GM12878 (cell line): ENCODE data around the gene SIRT2. TPM values are rescaled to one million over a fixed set of nuclear protein-coding genes. Genes with fewer than 3 reads are reported as not detected.

Experiments
- ATAC-seq: fragments of 200-7000 bp; cut with Tn5 transposase; 3 replicates; pipeline ENCODE4 v1.9.1; 2020; ENCODE audit warnings: mild to moderate bottlenecking, moderate library complexity
- BruUV-seq: library from RNA; stranded (reverse); fragments of 400-500 nt; replicated peaks from 2 replicates; lab custom pipeline; 2021; lab: Mats Ljungman, UMichigan
- CTCF ChIA-PET: fragments of 300-600 bp; sonication (Branson Sonifier 250); formaldehyde crosslinking; extraction: SDS; loops from one replicate; lab custom pipeline; 2021; ENCODE audit warnings: inconsistent platforms; lab: Yijun Ruan, JAX
- POLR2A ChIA-PET: fragments of 350-600 bp; formaldehyde crosslinking; extraction: SDS; loops from one replicate; lab custom pipeline; 2021; ENCODE audit warnings: inconsistent platforms; lab: Charles Lee
- RAD21 ChIA-PET: fragments of 300-600 bp; sonication (Branson Sonifier 250); formaldehyde crosslinking; loops from one replicate; lab custom pipeline; 2023; ENCODE audit warnings: antibody characterized with exemption; ENCODE audit not compliant: unreplicated experiment; lab: Charles Lee
- SMC1A ChIA-PET: fragments of 300-600 bp; sonication (Branson Sonifier 250); formaldehyde crosslinking; loops from one replicate; lab custom pipeline; 2023; ENCODE audit not compliant: unreplicated experiment, uncharacterized antibody; lab: Charles Lee
- DNase-seq: peaks from one replicate; pipeline ENCODE4 v3.0.0-alpha.2; 2011; ENCODE audit warnings: low read depth, low spot score
- FAIRE-seq: peaks from 3 replicates; lab custom pipeline; 2011; peaks lifted over from hg19 to GRCh38; lab: Jason Lieb, UNC
- H2AFZ ChIP-seq: 2 replicates; pipeline ENCODE4 v1.6.0; 2011; ENCODE audit warnings: low read depth, low read length, control low read depth; ENCODE audit not compliant: control insufficient read depth
- H3K27ac ChIP-seq: 2 replicates; pipeline ENCODE4 v1.5.1; 2011; ENCODE audit warnings: control low read depth; ENCODE audit not compliant: control insufficient read depth, insufficient read depth
- H3K27me3 ChIP-seq, 2 experiments: replicated peaks in 1 of 2; 2 replicates each; pipeline versions ENCODE4 v1.6.0 to v1.6.1; 2011; ENCODE audit warnings: low read length in 1 of 2; ENCODE audit not compliant: control insufficient read depth in 2 of 2, insufficient read depth in 2 of 2
- H3K36me3 ChIP-seq, 2 experiments: 2 replicates each; pipeline ENCODE4 v1.5.1; 2011; ENCODE audit warnings: low read length in 1 of 2; ENCODE audit not compliant: control insufficient read depth in 2 of 2, insufficient read depth in 2 of 2
- H3K4me1 ChIP-seq: 2 replicates; pipeline ENCODE4 v1.6.1; 2011; ENCODE audit warnings: mild to moderate bottlenecking, low read length, moderate library complexity, mixed read lengths; ENCODE audit not compliant: control insufficient read depth, insufficient read depth
- H3K4me2 ChIP-seq: 2 replicates; pipeline ENCODE4 v1.6.0; 2011; ENCODE audit warnings: control low read depth; ENCODE audit not compliant: control insufficient read depth, insufficient read depth
- H3K4me3 ChIP-seq: fragments of 200-600 bp; sonication (generic); 2 replicates; pipeline ENCODE4 v1.5.1; 2016
- H3K79me2 ChIP-seq: 2 replicates; pipeline ENCODE4 v1.6.0; 2011; ENCODE audit warnings: low read length; ENCODE audit not compliant: control insufficient read depth, insufficient read depth
- H3K9ac ChIP-seq: 2 replicates; pipeline ENCODE4 v1.8.0; 2011; ENCODE audit warnings: low read length, control low read depth, mixed read lengths; ENCODE audit not compliant: control insufficient read depth, insufficient read depth
- H3K9me3 ChIP-seq: replicated peaks from 3 replicates; pipeline ENCODE4 v1.5.1; 2011; ENCODE audit warnings: mild to moderate bottlenecking, low read length; ENCODE audit not compliant: control insufficient read depth, insufficient read depth
- H4K20me1 ChIP-seq: 2 replicates; pipeline ENCODE4 v1.6.0; 2011; ENCODE audit not compliant: control insufficient read depth, insufficient read depth
- BMI1 ChIP-seq: fragments of 450-650 bp; IDR thresholded peaks from 2 replicates; pipeline ENCODE4 v1.6.1; 2016; ENCODE audit warnings: mild to moderate bottlenecking, moderate library complexity, borderline replicate concordance
- FOXK2 ChIP-seq: fragments of 450-650 bp; IDR thresholded peaks from 2 replicates; pipeline ENCODE4 v1.6.1; 2017; ENCODE audit warnings: mild to moderate bottlenecking, moderate library complexity
- KDM1A ChIP-seq: fragments of 200-600 bp; sonication (generic); IDR thresholded peaks from 2 replicates; pipeline ENCODE4 v1.6.1; 2016; ENCODE audit warnings: borderline replicate concordance
- MEF2B ChIP-seq: fragments of 450-650 bp; IDR thresholded peaks from 2 replicates; pipeline ENCODE4 v1.6.1; 2018; ENCODE audit warnings: mild to moderate bottlenecking, moderate library complexity; ENCODE audit not compliant: partially characterized antibody, poor library complexity, severe bottlenecking
- NFYA ChIP-seq: IDR thresholded peaks from 2 replicates; pipeline ENCODE4 v1.6.1; 2011; ENCODE audit warnings: low read depth, mild to moderate bottlenecking, low read length, improper control_type of control experiment, borderline replicate concordance
- POLR2AphosphoS2 ChIP-seq: IDR thresholded peaks from 2 replicates; pipeline ENCODE4 v1.6.1; 2011; ENCODE audit warnings: low read depth, mild to moderate bottlenecking, low read length, improper control_type of control experiment, moderate library complexity
- RB1 ChIP-seq: fragments of 450-650 bp; formaldehyde crosslinking; IDR thresholded peaks from 2 replicates; pipeline ENCODE4 v1.6.1; 2017; ENCODE audit warnings: mild to moderate bottlenecking, borderline replicate concordance
- RELA ChIP-seq: fragments of 450-650 bp; IDR thresholded peaks from 2 replicates; pipeline ENCODE4 v1.8.0; 2014; ENCODE audit warnings: borderline replicate concordance; ENCODE audit not compliant: partially characterized antibody
- TCF3 ChIP-seq: IDR thresholded peaks from 2 replicates; pipeline ENCODE4 v1.6.1; 2012; ENCODE audit warnings: low read depth, mild to moderate bottlenecking, low read length, borderline replicate concordance; ENCODE audit not compliant: insufficient read depth
- ZBED1 ChIP-seq: IDR thresholded peaks from 2 replicates; pipeline ENCODE4 v1.6.1; 2016; ENCODE audit warnings: borderline replicate concordance
- ZNF384 ChIP-seq: IDR thresholded peaks from 2 replicates; pipeline ENCODE4 v1.6.1; 2012; ENCODE audit warnings: low read depth, mild to moderate bottlenecking, low read length, improper control_type of control experiment, borderline replicate concordance
- whole genome bisulfite sequencing: methylation state at CpG from one replicate; pipeline ENCODE4 v1.1.6; 2016; ENCODE audit warnings: low lambda C conversion rate; ENCODE audit not compliant: insufficient replicate concordance, insufficient coverage; ENCODE audit errors: missing lambda C conversion rate; 5-methylcytosine and 5-hydroxymethylcytosine counted together
- in situ Hi-C: fragments of 300-500 bp; cut with MboI; formaldehyde crosslinking; loops from 9 replicates; pipeline ENCODE4 v1.14.3; 2018; ENCODE audit warnings: mixed read lengths
- intact Hi-C: fragments of 100-400 bp; cut with micrococcal nuclease; formaldehyde crosslinking; loops from one replicate; pipeline ENCODE4 v1.14.2; 2022; ENCODE audit not compliant: unreplicated experiment
- polyA plus RNA-seq, 11 experiments: library from polyadenylated mRNA; depleted of rRNA in 4 of 11; unstranded in 6 of 11; stranded (reverse) in 5 of 11; fragments of >200 nt; fragmentation: Nextera tagmentation in 4 of 11; fragmentation: Illumina TruSeq in 1 of 11; extraction: Ambion mirVana in 4 of 11; extraction: Trizol in 1 of 11; gene quantifications; 1 replicate in 1 of 11; 2 replicates in 10 of 11; pipeline versions ENCODE4 v1.2.1 to v1.2.3, GENCODE V29; 2011 to 2016; ENCODE audit warnings: inconsistent platforms in 2 of 11, missing spikeins in 2 of 11, low read depth in 1 of 11
- total RNA-seq, 4 experiments: library from RNA; depleted of rRNA in 3 of 4; stranded (reverse); fragments of >200 nt in 3 of 4; fragmentation: Illumina TruSeq in 1 of 4; extraction: Trizol in 1 of 4; gene quantifications; 2 replicates each; pipeline versions ENCODE4 v1.2.1 to v1.2.3, GENCODE V29; 2013 to 2021
- TF ChIP-seq, protein P1 (sequence below): IDR thresholded peaks from 2 replicates; pipeline ENCODE4 v1.6.1; 2011; ENCODE audit warnings: borderline replicate concordance, low read depth, mild to moderate bottlenecking, moderate library complexity, mixed read lengths, low read length; ENCODE audit not compliant: insufficient read depth; ENCODE audit errors: extremely low read length
- TF ChIP-seq, protein P2 (sequence below): fragments of 450-650 bp; IDR thresholded peaks from 2 replicates; pipeline ENCODE4 v1.6.1; 2017; ENCODE audit warnings: borderline replicate concordance
- TF ChIP-seq, protein P3 (sequence below): fragments of 450-650 bp; IDR thresholded peaks from 2 replicates; pipeline ENCODE4 v1.6.1; 2017; ENCODE audit warnings: mild to moderate bottlenecking
- TF ChIP-seq, protein P4 (sequence below): IDR thresholded peaks from 2 replicates; pipeline ENCODE4 v1.6.1; 2012; ENCODE audit warnings: low read length, inconsistent platforms
- TF ChIP-seq, protein P5 (sequence below): fragments of 150-350 bp; IDR thresholded peaks from 2 replicates; pipeline ENCODE4 v1.6.1; 2014; ENCODE audit warnings: mild to moderate bottlenecking, low read depth, low read length

Gene SIRT2
- total and polyA plus RNA-seq, 10 of the 15 experiments (the other 5 are each of a cell fraction or from before 2014, with no cell fraction given), result 1.4 to 38.7 (median 24.1) TPM

DNA sequence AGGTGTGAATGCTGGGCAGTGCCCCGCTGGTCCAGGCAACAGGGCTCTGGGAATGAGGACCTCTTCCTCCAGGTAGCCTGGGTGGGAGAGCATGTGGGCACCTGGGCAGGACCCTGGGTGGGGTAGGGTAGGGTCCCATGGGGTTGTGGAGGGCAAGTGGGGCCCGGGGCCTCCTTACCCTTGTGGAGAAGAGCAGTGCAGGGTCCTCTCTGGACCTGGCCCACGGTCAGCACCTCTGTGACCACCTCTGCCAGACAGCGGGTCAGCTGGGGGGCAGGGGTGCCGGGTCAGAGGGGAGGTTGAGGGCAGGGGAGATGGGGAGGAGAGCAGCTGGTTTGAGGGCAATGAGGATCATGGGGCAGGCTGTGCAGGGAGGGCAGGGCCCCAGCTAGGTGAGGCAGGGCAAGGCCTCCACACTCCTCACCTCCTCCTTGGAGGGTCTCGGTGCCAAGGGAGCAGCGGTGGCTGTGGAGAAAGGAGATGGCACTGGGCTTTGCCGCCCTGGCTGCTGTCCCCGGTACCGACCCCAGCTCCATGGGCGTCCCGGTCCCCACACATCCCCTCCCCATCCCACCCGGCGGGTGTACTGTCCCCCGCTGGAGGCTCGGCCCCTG lies 12.1 kb upstream of the SIRT2 start:
- ChIA-PET SMC1A (no interaction called here), CTCF (interaction anchor here (1.2 to 2.3 kb wide), 2 partner anchors 19 to 396 kb away, joined by 3 to 8 read pairs; partner anchors contain the start of genes MRPS12 and SARS2), POLR2A (no interaction called here), RAD21 (no interaction called here)
- Histone ChIP-seq H2AFZ (no peak overlapping the region), H3K27ac (no peak overlapping the region), H4K20me1 (no peaks in the 10 kb centered on the region), H3K79me2 (no peaks in the 10 kb centered on the region), H3K4me1 (no peaks in the 10 kb centered on the region), H3K4me3 (no peak overlapping the region), H3K27me3 (no peaks in the 10 kb centered on the region), H3K4me2 (no peak overlapping the region), H3K9me3 (no peaks in the 10 kb centered on the region), H3K36me3 (peaks cover 0 to 5% of the 10 kb centered on the region in 2 experiments; a peak in 3 of 4 replicates), H3K9ac (no peak overlapping the region)
- no peak for TF ChIP-seq NFYA
- no peak for TF ChIP-seq BMI1
- TF ChIP-seq, protein P1, sequence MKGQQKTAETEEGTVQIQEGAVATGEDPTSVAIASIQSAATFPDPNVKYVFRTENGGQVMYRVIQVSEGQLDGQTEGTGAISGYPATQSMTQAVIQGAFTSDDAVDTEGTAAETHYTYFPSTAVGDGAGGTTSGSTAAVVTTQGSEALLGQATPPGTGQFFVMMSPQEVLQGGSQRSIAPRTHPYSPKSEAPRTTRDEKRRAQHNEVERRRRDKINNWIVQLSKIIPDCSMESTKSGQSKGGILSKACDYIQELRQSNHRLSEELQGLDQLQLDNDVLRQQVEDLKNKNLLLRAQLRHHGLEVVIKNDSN, result no peak
- no peak for TF ChIP-seq ZNF384
- TF ChIP-seq RELA, result no peak
- no peak for TF ChIP-seq KDM1A
- no peak for TF ChIP-seq ZBED1
- TF ChIP-seq, protein P2, sequence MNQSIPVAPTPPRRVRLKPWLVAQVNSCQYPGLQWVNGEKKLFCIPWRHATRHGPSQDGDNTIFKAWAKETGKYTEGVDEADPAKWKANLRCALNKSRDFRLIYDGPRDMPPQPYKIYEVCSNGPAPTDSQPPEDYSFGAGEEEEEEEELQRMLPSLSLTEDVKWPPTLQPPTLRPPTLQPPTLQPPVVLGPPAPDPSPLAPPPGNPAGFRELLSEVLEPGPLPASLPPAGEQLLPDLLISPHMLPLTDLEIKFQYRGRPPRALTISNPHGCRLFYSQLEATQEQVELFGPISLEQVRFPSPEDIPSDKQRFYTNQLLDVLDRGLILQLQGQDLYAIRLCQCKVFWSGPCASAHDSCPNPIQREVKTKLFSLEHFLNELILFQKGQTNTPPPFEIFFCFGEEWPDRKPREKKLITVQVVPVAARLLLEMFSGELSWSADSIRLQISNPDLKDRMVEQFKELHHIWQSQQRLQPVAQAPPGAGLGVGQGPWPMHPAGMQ, result no peak
- no peak for TF ChIP-seq RB1
- TF ChIP-seq, protein P3, sequence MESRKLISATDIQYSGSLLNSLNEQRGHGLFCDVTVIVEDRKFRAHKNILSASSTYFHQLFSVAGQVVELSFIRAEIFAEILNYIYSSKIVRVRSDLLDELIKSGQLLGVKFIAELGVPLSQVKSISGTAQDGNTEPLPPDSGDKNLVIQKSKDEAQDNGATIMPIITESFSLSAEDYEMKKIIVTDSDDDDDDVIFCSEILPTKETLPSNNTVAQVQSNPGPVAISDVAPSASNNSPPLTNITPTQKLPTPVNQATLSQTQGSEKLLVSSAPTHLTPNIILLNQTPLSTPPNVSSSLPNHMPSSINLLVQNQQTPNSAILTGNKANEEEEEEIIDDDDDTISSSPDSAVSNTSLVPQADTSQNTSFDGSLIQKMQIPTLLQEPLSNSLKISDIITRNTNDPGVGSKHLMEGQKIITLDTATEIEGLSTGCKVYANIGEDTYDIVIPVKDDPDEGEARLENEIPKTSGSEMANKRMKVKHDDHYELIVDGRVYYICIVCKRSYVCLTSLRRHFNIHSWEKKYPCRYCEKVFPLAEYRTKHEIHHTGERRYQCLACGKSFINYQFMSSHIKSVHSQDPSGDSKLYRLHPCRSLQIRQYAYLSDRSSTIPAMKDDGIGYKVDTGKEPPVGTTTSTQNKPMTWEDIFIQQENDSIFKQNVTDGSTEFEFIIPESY, result no peak
- no peak for TF ChIP-seq FOXK2
- no peak for TF ChIP-seq MEF2B
- no peak for TF ChIP-seq TCF3
- TF ChIP-seq POLR2AphosphoS2, result no peak
- TF ChIP-seq, protein P4, sequence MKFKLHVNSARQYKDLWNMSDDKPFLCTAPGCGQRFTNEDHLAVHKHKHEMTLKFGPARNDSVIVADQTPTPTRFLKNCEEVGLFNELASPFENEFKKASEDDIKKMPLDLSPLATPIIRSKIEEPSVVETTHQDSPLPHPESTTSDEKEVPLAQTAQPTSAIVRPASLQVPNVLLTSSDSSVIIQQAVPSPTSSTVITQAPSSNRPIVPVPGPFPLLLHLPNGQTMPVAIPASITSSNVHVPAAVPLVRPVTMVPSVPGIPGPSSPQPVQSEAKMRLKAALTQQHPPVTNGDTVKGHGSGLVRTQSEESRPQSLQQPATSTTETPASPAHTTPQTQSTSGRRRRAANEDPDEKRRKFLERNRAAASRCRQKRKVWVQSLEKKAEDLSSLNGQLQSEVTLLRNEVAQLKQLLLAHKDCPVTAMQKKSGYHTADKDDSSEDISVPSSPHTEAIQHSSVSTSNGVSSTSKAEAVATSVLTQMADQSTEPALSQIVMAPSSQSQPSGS, result no peak
- TF ChIP-seq, protein P5, sequence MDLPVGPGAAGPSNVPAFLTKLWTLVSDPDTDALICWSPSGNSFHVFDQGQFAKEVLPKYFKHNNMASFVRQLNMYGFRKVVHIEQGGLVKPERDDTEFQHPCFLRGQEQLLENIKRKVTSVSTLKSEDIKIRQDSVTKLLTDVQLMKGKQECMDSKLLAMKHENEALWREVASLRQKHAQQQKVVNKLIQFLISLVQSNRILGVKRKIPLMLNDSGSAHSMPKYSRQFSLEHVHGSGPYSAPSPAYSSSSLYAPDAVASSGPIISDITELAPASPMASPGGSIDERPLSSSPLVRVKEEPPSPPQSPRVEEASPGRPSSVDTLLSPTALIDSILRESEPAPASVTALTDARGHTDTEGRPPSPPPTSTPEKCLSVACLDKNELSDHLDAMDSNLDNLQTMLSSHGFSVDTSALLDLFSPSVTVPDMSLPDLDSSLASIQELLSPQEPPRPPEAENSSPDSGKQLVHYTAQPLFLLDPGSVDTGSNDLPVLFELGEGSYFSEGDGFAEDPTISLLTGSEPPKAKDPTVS, result no peak
- no peak for ATAC-seq
- no peak for FAIRE-seq
- WGBS, result 75% methylated on average over 10 of the region's 16 CpGs
- in situ Hi-C loops (no loop called here), intact Hi-C loops (no loop called here)
- no peak for DNase-seq
- BruUV-seq, result no TSS peak
